WTC11 (cell line): ENCODE results near the gene STAT1. TPM values are rescaled to one million over a fixed set of nuclear protein-coding genes. Genes with fewer than 3 reads are reported as not detected.

Source experiments
- ATAC-seq: fragments of 200-7000 bp; cut with Tn5 transposase; 2 replicates; pipeline ENCODE4 v1.10.0; 2021; ENCODE audit warnings: mild to moderate bottlenecking, moderate library complexity
- CTCF ChIA-PET: fragments of 300-600 bp; sonication (Branson Sonifier 250); formaldehyde crosslinking; loops from one replicate; lab custom pipeline; 2021; ENCODE audit warnings: antibody characterized with exemption; lab: Charles Lee
- POLR2A ChIA-PET: fragments of 350-600 bp; sonication (Branson Sonifier 250); formaldehyde crosslinking; loops from one replicate; lab custom pipeline; 2021; ENCODE audit warnings: antibody characterized with exemption; lab: Charles Lee
- DNase-seq: peaks from one replicate; pipeline ENCODE4 v3.0.0; 2021; ENCODE audit warnings: low spot score
- H3K27ac Mint-ChIP-seq: 2 replicates; pipeline ENCODE4 v1.8.0; 2021; ENCODE audit warnings: mixed read lengths
- H3K27me3 Mint-ChIP-seq: 2 replicates; pipeline ENCODE4 v1.8.0; 2021; ENCODE audit warnings: low read depth, mild to moderate bottlenecking, moderate library complexity, mixed read lengths
- H3K36me3 Mint-ChIP-seq: 2 replicates; pipeline ENCODE4 v1.8.0; 2021; ENCODE audit warnings: mixed read lengths
- H3K4me1 Mint-ChIP-seq: 2 replicates; pipeline ENCODE4 v1.8.0; 2022; ENCODE audit warnings: mixed read lengths
- H3K4me3 Mint-ChIP-seq: 2 replicates; pipeline ENCODE4 v1.8.0; 2021; ENCODE audit warnings: mild to moderate bottlenecking, moderate library complexity, mixed read lengths
- H3K9me3 Mint-ChIP-seq: 2 replicates; pipeline ENCODE4 v1.8.0; 2021; ENCODE audit warnings: mixed read lengths
- ATF1 ChIP-seq: sonication (generic); formaldehyde crosslinking; IDR thresholded peaks from 2 replicates; pipeline ENCODE4 v1.8.1; 2023; ENCODE audit warnings: mild to moderate bottlenecking, moderate library complexity, missing genetic modification reagents
- EMX1 ChIP-seq: fragments of 250-450 bp; sonication (Bioruptor Pico); IDR thresholded peaks from 2 replicates; pipeline ENCODE4 v1.8.0; 2021; ENCODE audit warnings: mild to moderate bottlenecking
- ESRRA ChIP-seq: sonication (generic); formaldehyde crosslinking; IDR thresholded peaks from 2 replicates; pipeline ENCODE4 v1.8.1; 2022; ENCODE audit warnings: mild to moderate bottlenecking, missing genetic modification reagents, borderline replicate concordance
- FOXJ3 ChIP-seq: sonication (generic); formaldehyde crosslinking; IDR thresholded peaks from 2 replicates; pipeline ENCODE4 v1.9.0; 2021; ENCODE audit warnings: missing genetic modification reagents, mild to moderate bottlenecking, borderline replicate concordance
- HMGA2 ChIP-seq: fragments of 250-450 bp; sonication (Bioruptor Pico); IDR thresholded peaks from 2 replicates; pipeline ENCODE4 v1.4.0; 2021; ENCODE audit warnings: mild to moderate bottlenecking, moderate library complexity
- NFYB ChIP-seq: sonication (generic); formaldehyde crosslinking; conservative IDR thresholded peaks from 2 replicates; pipeline ENCODE4 v1.8.0; 2022; ENCODE audit warnings: low read depth, missing genetic modification reagents
- PRRX2 ChIP-seq: fragments of 250-450 bp; sonication (Bioruptor Pico); IDR thresholded peaks from 2 replicates; pipeline ENCODE4 v1.8.0; 2021; ENCODE audit warnings: mild to moderate bottlenecking
- RELA ChIP-seq: sonication (generic); formaldehyde crosslinking; IDR thresholded peaks from 2 replicates; pipeline ENCODE4 v1.8.1; 2022; ENCODE audit warnings: missing genetic modification reagents, mild to moderate bottlenecking, borderline replicate concordance
- RORB ChIP-seq: fragments of 250-450 bp; sonication (Bioruptor Pico); IDR thresholded peaks from 2 replicates; pipeline ENCODE4 v1.9.0; 2021; ENCODE audit warnings: mild to moderate bottlenecking
- TP53 ChIP-seq: sonication (generic); formaldehyde crosslinking; IDR thresholded peaks from 2 replicates; pipeline ENCODE4 v1.8.1; 2023; ENCODE audit warnings: mild to moderate bottlenecking, missing genetic modification reagents
- ZNF263 ChIP-seq: sonication (generic); formaldehyde crosslinking; IDR thresholded peaks from 2 replicates; pipeline ENCODE4 v1.8.1; 2022; ENCODE audit warnings: low read depth, mild to moderate bottlenecking, moderate library complexity, missing genetic modification reagents
- ZNF317 ChIP-seq: sonication (generic); formaldehyde crosslinking; IDR thresholded peaks from 2 replicates; pipeline ENCODE4 v1.8.1; 2023; ENCODE audit warnings: low read depth, mild to moderate bottlenecking, moderate library complexity, missing genetic modification reagents, borderline replicate concordance
- ZNF396 ChIP-seq: fragments of 250-450 bp; sonication (Bioruptor Pico); IDR thresholded peaks from 2 replicates; pipeline ENCODE4 v1.8.0; 2021; ENCODE audit warnings: mild to moderate bottlenecking, moderate library complexity, borderline replicate concordance
- ZNF671 ChIP-seq: fragments of 250-450 bp; sonication (Bioruptor Pico); IDR thresholded peaks from 2 replicates; pipeline ENCODE4 v1.8.0; 2021; ENCODE audit warnings: mild to moderate bottlenecking
- total RNA-seq: library from RNA; stranded (reverse); gene quantifications from 3 replicates; pipeline ENCODE4 v1.2.3, GENCODE V29; 2021
- TF ChIP-seq, protein P1 (sequence below): sonication (generic); formaldehyde crosslinking; IDR thresholded peaks from 2 replicates; pipeline ENCODE4 v1.8.1; 2022; ENCODE audit warnings: mild to moderate bottlenecking, moderate library complexity, missing genetic modification reagents
- TF ChIP-seq, protein P2 (sequence below): sonication (generic); formaldehyde crosslinking; IDR thresholded peaks from 2 replicates; pipeline ENCODE4 v1.8.0; 2022; ENCODE audit warnings: mild to moderate bottlenecking, missing genetic modification reagents
- TF ChIP-seq, protein P3 (sequence below): sonication (generic); formaldehyde crosslinking; IDR thresholded peaks from 2 replicates; pipeline ENCODE4 v1.8.1; 2023; ENCODE audit warnings: mild to moderate bottlenecking, missing genetic modification reagents
- TF ChIP-seq, protein P4 (sequence below): fragments of 250-450 bp; sonication (Bioruptor Pico); IDR thresholded peaks from 2 replicates; pipeline ENCODE4 v1.9.0; 2021; ENCODE audit warnings: mild to moderate bottlenecking, borderline replicate concordance
- TF ChIP-seq, protein P5 (sequence below): sonication (generic); formaldehyde crosslinking; IDR thresholded peaks from 2 replicates; pipeline ENCODE4 v1.8.0; 2023; ENCODE audit warnings: missing genetic modification reagents
- TF ChIP-seq, protein P6 (sequence below): sonication (generic); formaldehyde crosslinking; IDR thresholded peaks from 2 replicates; pipeline ENCODE4 v1.8.0; 2023; ENCODE audit warnings: mild to moderate bottlenecking, missing genetic modification reagents
- TF ChIP-seq, protein P7 (sequence below): sonication (generic); formaldehyde crosslinking; IDR thresholded peaks from 2 replicates; pipeline ENCODE4 v1.8.0; 2022; ENCODE audit warnings: mild to moderate bottlenecking, missing genetic modification reagents
- TF ChIP-seq, protein P8 (sequence below): fragments of 250-450 bp; sonication (Bioruptor Pico); IDR thresholded peaks from 2 replicates; pipeline ENCODE4 v1.9.0; 2021; ENCODE audit warnings: mild to moderate bottlenecking

The STAT1 gene
- total RNA-seq, 1 experiment from 2014 or later: 36.1 TPM

DNA sequence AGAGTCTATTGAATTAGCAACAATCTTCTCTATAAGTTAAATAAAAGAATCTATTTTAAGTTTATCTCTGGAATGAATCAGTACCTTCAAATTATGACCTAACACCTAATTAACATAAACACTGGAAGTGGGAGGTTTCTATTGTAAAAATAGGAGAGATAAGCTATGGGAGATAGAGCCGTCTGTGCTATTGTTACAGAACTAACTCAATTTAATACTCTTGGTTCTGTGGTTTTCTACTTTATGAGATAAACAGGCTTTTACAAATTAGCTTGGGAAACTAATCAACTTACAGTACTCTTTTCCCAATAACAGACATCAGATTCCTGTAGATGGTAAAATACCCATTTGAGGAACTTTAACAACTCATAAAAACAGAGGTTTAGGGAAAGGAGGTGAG lies 25.6 kb upstream of the STAT1 start (continued):
- TF ChIP-seq, protein P1, sequence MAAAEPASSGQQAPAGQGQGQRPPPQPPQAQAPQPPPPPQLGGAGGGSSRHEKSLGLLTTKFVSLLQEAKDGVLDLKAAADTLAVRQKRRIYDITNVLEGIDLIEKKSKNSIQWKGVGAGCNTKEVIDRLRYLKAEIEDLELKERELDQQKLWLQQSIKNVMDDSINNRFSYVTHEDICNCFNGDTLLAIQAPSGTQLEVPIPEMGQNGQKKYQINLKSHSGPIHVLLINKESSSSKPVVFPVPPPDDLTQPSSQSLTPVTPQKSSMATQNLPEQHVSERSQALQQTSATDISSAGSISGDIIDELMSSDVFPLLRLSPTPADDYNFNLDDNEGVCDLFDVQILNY (CRISPR knock-in tag): no peak
- TF ChIP-seq, protein P2, sequence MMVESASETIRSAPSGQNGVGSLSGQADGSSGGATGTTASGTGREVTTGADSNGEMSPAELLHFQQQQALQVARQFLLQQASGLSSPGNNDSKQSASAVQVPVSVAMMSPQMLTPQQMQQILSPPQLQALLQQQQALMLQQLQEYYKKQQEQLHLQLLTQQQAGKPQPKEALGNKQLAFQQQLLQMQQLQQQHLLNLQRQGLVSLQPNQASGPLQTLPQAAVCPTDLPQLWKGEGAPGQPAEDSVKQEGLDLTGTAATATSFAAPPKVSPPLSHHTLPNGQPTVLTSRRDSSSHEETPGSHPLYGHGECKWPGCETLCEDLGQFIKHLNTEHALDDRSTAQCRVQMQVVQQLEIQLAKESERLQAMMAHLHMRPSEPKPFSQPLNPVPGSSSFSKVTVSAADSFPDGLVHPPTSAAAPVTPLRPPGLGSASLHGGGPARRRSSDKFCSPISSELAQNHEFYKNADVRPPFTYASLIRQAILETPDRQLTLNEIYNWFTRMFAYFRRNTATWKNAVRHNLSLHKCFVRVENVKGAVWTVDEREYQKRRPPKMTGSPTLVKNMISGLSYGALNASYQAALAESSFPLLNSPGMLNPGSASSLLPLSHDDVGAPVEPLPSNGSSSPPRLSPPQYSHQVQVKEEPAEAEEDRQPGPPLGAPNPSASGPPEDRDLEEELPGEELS (CRISPR knock-in tag): no peak
- TF ChIP-seq HMGA2 (CRISPR knock-in tag) (no peak), PRRX2 (CRISPR knock-in tag) (no peak), TP53 (CRISPR knock-in tag) (no peak), FOXJ3 (CRISPR knock-in tag) (no peak), ZNF263 (CRISPR knock-in tag) (no peak)

DNA sequence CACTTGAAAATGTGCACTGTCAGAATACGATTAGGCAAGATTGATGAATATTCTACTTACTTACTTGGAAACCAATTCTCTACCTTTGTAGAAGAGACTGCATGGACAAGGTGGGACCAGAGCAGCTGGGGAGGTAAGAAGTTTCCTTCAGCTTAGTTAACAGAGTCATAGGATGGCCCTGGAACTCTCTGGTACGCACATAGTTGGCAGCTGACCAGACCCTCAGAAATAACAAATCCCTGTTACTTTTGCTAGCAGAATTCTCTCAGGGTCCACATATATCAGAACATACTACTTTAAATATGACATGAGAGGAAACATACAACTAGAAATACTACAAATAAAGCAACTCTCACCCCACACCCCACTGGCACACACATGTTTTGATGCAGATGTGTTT lies 24.8 kb upstream of the STAT1 start:
- CTCF ChIA-PET: interaction anchor here (2.9 kb wide), 1 partner anchor 14 kb away, joined by 8 read pairs; no protein-coding TSS in a partner anchor
- H3K36me3 Mint-ChIP-seq: no peaks in the 10 kb centered on the region
- no peaks in the 10 kb centered on the region; the same call in 1 of the 2 replicates for H3K9me3 Mint-ChIP-seq
- H3K4me3 Mint-ChIP-seq: no peak overlapping the region
- ATAC-seq: no peak
- no peak overlapping the region for H3K27ac Mint-ChIP-seq
- H3K4me1 Mint-ChIP-seq: peaks cover 4% of the 10 kb centered on the region
- DNase-seq: no peak
- H3K27me3 Mint-ChIP-seq: no peaks in the 10 kb centered on the region
- POLR2A ChIA-PET: no interaction called here
- no peak for TF ChIP-seq ESRRA (CRISPR knock-in tag)
- TF ChIP-seq RORB (CRISPR knock-in tag): no peak
- TF ChIP-seq, protein P1 (CRISPR knock-in tag): no peak
- TF ChIP-seq ATF1 (CRISPR knock-in tag): no peak
- no peak for TF ChIP-seq RELA (CRISPR knock-in tag)
- TF ChIP-seq, protein P3, sequence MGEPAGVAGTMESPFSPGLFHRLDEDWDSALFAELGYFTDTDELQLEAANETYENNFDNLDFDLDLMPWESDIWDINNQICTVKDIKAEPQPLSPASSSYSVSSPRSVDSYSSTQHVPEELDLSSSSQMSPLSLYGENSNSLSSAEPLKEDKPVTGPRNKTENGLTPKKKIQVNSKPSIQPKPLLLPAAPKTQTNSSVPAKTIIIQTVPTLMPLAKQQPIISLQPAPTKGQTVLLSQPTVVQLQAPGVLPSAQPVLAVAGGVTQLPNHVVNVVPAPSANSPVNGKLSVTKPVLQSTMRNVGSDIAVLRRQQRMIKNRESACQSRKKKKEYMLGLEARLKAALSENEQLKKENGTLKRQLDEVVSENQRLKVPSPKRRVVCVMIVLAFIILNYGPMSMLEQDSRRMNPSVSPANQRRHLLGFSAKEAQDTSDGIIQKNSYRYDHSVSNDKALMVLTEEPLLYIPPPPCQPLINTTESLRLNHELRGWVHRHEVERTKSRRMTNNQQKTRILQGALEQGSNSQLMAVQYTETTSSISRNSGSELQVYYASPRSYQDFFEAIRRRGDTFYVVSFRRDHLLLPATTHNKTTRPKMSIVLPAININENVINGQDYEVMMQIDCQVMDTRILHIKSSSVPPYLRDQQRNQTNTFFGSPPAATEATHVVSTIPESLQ (CRISPR knock-in tag): no peak
- TF ChIP-seq ZNF396 (CRISPR knock-in tag): no peak
- TF ChIP-seq, protein P4, sequence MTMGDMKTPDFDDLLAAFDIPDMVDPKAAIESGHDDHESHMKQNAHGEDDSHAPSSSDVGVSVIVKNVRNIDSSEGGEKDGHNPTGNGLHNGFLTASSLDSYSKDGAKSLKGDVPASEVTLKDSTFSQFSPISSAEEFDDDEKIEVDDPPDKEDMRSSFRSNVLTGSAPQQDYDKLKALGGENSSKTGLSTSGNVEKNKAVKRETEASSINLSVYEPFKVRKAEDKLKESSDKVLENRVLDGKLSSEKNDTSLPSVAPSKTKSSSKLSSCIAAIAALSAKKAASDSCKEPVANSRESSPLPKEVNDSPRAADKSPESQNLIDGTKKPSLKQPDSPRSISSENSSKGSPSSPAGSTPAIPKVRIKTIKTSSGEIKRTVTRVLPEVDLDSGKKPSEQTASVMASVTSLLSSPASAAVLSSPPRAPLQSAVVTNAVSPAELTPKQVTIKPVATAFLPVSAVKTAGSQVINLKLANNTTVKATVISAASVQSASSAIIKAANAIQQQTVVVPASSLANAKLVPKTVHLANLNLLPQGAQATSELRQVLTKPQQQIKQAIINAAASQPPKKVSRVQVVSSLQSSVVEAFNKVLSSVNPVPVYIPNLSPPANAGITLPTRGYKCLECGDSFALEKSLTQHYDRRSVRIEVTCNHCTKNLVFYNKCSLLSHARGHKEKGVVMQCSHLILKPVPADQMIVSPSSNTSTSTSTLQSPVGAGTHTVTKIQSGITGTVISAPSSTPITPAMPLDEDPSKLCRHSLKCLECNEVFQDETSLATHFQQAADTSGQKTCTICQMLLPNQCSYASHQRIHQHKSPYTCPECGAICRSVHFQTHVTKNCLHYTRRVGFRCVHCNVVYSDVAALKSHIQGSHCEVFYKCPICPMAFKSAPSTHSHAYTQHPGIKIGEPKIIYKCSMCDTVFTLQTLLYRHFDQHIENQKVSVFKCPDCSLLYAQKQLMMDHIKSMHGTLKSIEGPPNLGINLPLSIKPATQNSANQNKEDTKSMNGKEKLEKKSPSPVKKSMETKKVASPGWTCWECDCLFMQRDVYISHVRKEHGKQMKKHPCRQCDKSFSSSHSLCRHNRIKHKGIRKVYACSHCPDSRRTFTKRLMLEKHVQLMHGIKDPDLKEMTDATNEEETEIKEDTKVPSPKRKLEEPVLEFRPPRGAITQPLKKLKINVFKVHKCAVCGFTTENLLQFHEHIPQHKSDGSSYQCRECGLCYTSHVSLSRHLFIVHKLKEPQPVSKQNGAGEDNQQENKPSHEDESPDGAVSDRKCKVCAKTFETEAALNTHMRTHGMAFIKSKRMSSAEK (CRISPR knock-in tag): no peak
- TF ChIP-seq, protein P5, sequence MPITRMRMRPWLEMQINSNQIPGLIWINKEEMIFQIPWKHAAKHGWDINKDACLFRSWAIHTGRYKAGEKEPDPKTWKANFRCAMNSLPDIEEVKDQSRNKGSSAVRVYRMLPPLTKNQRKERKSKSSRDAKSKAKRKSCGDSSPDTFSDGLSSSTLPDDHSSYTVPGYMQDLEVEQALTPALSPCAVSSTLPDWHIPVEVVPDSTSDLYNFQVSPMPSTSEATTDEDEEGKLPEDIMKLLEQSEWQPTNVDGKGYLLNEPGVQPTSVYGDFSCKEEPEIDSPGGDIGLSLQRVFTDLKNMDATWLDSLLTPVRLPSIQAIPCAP (CRISPR knock-in tag): no peak
- TF ChIP-seq, protein P6, sequence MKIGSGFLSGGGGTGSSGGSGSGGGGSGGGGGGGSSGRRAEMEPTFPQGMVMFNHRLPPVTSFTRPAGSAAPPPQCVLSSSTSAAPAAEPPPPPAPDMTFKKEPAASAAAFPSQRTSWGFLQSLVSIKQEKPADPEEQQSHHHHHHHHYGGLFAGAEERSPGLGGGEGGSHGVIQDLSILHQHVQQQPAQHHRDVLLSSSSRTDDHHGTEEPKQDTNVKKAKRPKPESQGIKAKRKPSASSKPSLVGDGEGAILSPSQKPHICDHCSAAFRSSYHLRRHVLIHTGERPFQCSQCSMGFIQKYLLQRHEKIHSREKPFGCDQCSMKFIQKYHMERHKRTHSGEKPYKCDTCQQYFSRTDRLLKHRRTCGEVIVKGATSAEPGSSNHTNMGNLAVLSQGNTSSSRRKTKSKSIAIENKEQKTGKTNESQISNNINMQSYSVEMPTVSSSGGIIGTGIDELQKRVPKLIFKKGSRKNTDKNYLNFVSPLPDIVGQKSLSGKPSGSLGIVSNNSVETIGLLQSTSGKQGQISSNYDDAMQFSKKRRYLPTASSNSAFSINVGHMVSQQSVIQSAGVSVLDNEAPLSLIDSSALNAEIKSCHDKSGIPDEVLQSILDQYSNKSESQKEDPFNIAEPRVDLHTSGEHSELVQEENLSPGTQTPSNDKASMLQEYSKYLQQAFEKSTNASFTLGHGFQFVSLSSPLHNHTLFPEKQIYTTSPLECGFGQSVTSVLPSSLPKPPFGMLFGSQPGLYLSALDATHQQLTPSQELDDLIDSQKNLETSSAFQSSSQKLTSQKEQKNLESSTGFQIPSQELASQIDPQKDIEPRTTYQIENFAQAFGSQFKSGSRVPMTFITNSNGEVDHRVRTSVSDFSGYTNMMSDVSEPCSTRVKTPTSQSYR (CRISPR knock-in tag): no peak
- no peak for TF ChIP-seq EMX1 (CRISPR knock-in tag)
- TF ChIP-seq, protein P7, sequence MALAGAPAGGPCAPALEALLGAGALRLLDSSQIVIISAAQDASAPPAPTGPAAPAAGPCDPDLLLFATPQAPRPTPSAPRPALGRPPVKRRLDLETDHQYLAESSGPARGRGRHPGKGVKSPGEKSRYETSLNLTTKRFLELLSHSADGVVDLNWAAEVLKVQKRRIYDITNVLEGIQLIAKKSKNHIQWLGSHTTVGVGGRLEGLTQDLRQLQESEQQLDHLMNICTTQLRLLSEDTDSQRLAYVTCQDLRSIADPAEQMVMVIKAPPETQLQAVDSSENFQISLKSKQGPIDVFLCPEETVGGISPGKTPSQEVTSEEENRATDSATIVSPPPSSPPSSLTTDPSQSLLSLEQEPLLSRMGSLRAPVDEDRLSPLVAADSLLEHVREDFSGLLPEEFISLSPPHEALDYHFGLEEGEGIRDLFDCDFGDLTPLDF (CRISPR knock-in tag): no peak
- TF ChIP-seq ZNF317: no peak
- TF ChIP-seq NFYB (CRISPR knock-in tag): no peak
- no peak for TF ChIP-seq ZNF671 (CRISPR knock-in tag)
- TF ChIP-seq, protein P8, sequence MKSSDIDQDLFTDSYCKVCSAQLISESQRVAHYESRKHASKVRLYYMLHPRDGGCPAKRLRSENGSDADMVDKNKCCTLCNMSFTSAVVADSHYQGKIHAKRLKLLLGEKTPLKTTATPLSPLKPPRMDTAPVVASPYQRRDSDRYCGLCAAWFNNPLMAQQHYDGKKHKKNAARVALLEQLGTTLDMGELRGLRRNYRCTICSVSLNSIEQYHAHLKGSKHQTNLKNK (CRISPR knock-in tag): no peak
